Right lobe of liver (tissue), 4 donors: ENCODE measurements around the gene ARMCX2.

ENCODE experiments used
- CTCF ChIP-seq, 4 donors: fragments of 200-600 bp in 3 of 4; fragments of 450-650 bp in 1 of 4; IDR thresholded peaks; one replicate each; pipeline versions ENCODE4 v1.5.1 to v1.8.0; 2016 to 2022; ENCODE audit warnings: antibody characterized with exemption in 4 of 4, mild to moderate bottlenecking in 2 of 4
- POLR2A ChIP-seq: fragments of 450-650 bp; IDR thresholded peaks from one replicate; pipeline ENCODE4 v1.6.1; 2017; ENCODE audit warnings: antibody characterized with exemption, mild to moderate bottlenecking
- donor health status: DM: no; HTN: no; CAD: no.
- donor health status: DM: no; HTN: no; CAD: no.
- donor health status: DM: no; HTN: yes; CAD: no.

- no peak for TF ChIP-seq POLR2A
- no peak for TF ChIP-seq CTCF (IDR thresholded peaks at IDR 0.05)
Observed at GRCh38 chrX:101693476-101693875, 33.8 kb upstream of the ARMCX2 start.
